ENCODE measurements around the gene DNM3.

DNM3 gene

DNA sequence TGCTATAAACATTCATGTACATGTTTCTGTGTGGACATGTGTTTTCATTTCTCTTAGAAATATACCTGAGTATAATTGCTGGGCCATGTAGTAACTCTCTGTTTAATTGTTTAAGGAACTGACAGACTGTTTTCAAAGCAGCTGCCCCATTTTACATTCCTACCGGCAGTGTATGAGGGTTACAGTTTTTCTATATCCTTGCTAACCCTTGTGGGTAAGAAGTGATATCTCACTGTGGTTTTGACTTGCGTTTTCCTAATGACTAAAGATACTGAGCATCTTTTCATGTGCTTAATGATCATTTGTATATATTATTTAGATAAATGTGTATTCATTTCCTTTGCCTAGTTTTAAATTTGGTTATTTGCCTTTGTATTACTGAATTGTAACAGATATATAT is 81.7 kb downstream of the DNM3 start:
- TF ChIP-seq, protein P1, sequence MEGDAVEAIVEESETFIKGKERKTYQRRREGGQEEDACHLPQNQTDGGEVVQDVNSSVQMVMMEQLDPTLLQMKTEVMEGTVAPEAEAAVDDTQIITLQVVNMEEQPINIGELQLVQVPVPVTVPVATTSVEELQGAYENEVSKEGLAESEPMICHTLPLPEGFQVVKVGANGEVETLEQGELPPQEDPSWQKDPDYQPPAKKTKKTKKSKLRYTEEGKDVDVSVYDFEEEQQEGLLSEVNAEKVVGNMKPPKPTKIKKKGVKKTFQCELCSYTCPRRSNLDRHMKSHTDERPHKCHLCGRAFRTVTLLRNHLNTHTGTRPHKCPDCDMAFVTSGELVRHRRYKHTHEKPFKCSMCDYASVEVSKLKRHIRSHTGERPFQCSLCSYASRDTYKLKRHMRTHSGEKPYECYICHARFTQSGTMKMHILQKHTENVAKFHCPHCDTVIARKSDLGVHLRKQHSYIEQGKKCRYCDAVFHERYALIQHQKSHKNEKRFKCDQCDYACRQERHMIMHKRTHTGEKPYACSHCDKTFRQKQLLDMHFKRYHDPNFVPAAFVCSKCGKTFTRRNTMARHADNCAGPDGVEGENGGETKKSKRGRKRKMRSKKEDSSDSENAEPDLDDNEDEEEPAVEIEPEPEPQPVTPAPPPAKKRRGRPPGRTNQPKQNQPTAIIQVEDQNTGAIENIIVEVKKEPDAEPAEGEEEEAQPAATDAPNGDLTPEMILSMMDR (IDR thresholded peaks at IDR 0.05): no peak

DNA sequence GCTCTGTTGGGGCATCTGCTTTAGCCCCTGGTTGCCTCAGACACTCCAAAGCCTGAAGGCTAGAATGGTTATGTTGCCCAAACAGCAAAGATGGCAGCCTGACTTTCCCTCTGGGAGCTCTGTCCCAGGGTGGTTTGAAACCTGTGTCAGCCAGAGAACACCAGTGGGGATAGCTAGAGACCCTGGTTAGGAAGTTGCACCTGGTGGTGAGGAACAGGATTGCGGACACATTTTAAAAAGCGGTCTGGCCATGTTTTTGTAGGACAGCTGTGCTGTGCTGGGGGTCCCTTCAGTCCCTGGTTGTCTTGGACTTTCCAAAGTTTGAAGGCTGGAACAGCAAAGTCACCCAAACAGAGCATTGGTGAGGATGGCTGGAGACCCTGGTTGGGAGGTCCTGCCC is 87.8 kb downstream of the DNM3 start:
- TF ChIP-seq, protein P1 (IDR thresholded peaks at IDR 0.05): no peak

DNA sequence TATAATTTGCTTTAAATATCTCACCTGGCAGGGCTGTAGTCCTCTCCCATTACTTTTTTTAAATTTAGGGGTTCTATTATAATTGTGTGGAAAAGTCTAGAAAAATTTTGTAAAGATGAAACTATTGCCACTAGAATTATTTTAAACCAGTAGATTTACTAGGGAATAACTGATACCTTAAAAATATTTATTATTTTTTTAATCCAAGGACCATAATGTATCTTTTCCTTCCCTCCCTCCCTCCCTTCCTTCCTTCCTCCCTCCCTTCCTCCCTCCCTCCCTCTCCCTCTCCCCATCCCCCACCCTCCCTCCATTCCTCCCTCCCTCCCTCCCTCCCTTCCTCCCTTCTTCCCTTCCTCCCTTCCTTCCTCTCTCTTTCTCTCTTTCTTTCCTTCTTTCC is 90.5 kb downstream of the DNM3 start:
- TF ChIP-seq, protein P1 (IDR thresholded peaks at IDR 0.05): no peak

DNA sequence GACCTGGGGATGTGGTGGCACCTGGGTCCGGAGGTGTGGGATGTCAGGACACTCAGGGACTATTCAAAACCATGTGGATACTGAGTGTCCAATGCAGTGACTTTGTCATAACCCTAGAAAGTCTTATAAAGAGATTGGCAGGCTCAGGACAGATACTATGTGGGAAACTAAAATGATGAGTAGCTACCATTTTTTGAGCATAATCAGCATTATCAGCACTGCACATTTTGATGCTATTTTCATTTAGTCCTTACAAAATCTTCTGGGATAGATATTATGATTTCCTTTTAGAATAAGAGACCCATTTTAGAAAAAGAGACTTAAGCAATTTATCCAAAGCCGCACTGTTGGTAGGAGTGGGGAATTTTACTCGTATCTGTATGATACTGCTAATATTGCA is 93.4 kb downstream of the DNM3 start:
- TF ChIP-seq, protein P1 (IDR thresholded peaks at IDR 0.05): no peak

DNA sequence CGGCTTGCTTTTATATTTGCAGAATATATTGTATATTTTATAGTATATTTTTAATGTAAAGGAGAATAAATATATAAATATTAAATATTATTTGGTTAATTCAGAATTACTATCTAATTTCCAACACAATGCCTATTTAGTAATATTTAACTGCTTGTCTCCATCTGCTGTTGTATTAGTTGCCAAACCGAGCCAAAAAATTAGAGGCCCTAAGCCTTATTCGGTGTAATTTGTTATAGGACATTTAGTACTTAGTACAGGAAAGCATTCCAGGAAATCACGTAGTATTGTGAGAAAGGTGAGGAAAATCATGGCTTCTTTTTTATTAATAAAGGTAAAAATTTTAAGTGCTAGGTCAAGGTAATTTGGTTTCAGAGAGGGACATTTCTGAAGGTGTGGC is 93.8 kb downstream of the DNM3 start:
- TF ChIP-seq, protein P1 (IDR thresholded peaks at IDR 0.05): no peak

DNA sequence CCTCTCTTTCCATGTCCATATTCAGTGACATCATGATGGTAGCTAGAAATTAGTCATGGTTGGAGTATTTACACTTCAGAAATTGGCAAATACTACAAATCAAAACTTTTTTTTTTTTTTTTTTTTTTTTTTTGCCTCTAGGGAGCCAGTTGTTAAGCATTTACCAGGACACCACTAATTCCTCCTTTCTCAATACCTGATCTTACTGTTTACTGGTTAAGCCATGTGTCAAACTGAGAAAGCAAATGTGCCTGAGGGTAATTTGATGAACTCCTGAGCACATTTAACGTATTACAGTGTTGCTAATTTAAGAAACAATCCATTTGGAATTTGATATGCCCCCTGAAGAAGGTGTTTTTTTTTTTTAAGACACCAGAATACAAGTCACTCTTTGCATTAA is 94.4 kb downstream of the DNM3 start:
- TF ChIP-seq, protein P1 (IDR thresholded peaks at IDR 0.05): no peak

DNA sequence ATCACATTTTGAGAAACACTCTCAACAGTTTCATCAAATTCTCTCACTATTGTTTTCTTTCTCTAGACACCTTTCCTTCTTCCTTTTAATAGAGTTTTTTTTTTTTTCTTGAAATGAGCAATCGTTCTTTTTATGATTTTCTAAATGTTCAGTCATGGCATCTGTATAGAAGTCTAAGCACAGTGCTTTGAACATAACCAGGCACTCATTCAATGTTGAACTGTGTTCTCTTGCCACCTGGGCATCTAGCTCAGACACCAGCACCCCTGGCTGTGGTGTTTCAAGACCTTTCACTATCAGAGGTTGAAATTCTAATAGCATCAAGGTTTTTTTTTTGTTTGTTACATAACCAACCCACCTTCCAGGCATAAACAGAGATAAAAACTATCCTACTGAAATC is 96.6 kb downstream of the DNM3 start:
- TF ChIP-seq, protein P1 (IDR thresholded peaks at IDR 0.05): no peak

DNA sequence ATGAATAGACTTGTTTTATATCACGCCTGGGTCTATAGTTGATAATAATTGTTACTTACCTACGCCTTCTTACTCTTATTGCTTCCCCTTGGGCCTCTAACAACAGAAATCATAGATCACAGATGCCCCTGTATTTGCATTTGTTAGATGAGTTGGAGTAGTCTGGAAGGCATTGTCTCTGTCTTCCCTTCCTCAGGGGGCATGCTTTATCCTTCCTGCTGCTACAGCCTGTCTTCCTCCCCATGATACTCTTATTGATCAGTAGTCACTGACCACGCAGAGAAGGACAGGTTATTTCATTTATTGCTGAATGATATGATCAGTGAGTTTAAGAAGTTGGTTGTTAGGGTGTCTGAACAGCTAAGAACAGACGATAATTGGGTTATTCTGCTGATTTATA is 98.4 kb downstream of the DNM3 start:
- TF ChIP-seq, protein P1 (IDR thresholded peaks at IDR 0.05): no peak

All from LNCAP (cell line).